HEK293 (cell line): ENCODE results near the gene TTN.
A peak's percentile ranks its signal among the peaks of the same experiment; 100 is the strongest.

Source experiments
- CTCF ChIA-PET: fragments of 350-600 bp; formaldehyde crosslinking; extraction: SDS; loops from one replicate; lab custom pipeline; 2021; ENCODE audit warnings: antibody characterized with exemption; lab: Yijun Ruan, JAX
- POLR2A ChIA-PET: fragments of 300-600 bp; formaldehyde crosslinking; extraction: SDS; loops from one replicate; lab custom pipeline; 2020; ENCODE audit warnings: antibody characterized with exemption, inconsistent platforms; lab: Yijun Ruan, JAX
- H3K27ac ChIP-seq: fragments of 200-500 bp; sonication (Bioruptor generic); 2 replicates; pipeline ENCODE4 v1.5.1; 2014; ENCODE audit warnings: low read depth, low read length, control low read depth, inconsistent platforms; ENCODE audit errors: extremely low read depth
- H3K36me3 ChIP-seq, 2 experiments: fragments of 200-500 bp in 1 of 2; sonication (Bioruptor generic) in 1 of 2; 1 replicate in 1 of 2; 2 replicates in 1 of 2; pipeline ENCODE4 v1.5.1; 2014 to 2017; ENCODE audit warnings: inconsistent platforms in 2 of 2, low read length in 2 of 2; ENCODE audit not compliant: control insufficient read depth in 2 of 2, insufficient read depth in 1 of 2
- H3K4me1 ChIP-seq: fragments of 200-500 bp; sonication (Bioruptor generic); 2 replicates; pipeline ENCODE4 v1.5.1; 2014; ENCODE audit warnings: mild to moderate bottlenecking, low read length, inconsistent platforms; ENCODE audit not compliant: control insufficient read depth, insufficient read depth
- H3K4me3 ChIP-seq: 2 replicates; pipeline ENCODE4 v1.5.1; 2011; ENCODE audit warnings: low read depth, mild to moderate bottlenecking, control low read depth, low read length, moderate library complexity
- H3K9me3 ChIP-seq: fragments of 200-500 bp; sonication (Bioruptor generic); 2 replicates; pipeline ENCODE4 v1.5.1; 2014; ENCODE audit warnings: low read depth, low read length, inconsistent platforms; ENCODE audit not compliant: control insufficient read depth, insufficient read depth
- EGR2 ChIP-seq: fragments of 450-650 bp; formaldehyde crosslinking; IDR thresholded peaks from 2 replicates; pipeline ENCODE4 v1.5.1; 2016; ENCODE audit warnings: low read depth, missing biosample characterization, missing genetic modification characterization
- GLI2 ChIP-seq: fragments of 450-650 bp; formaldehyde crosslinking; IDR thresholded peaks from 2 replicates; pipeline ENCODE4; 2017; ENCODE audit warnings: missing biosample characterization, missing genetic modification characterization, low read depth, borderline replicate concordance
- INSM2 ChIP-seq: fragments of 450-650 bp; formaldehyde crosslinking; IDR thresholded peaks from 2 replicates; pipeline ENCODE4 v1.5.1; 2016; ENCODE audit warnings: missing biosample characterization, missing genetic modification characterization
- KLF16 ChIP-seq: fragments of 450-650 bp; formaldehyde crosslinking; IDR thresholded peaks from 2 replicates; pipeline ENCODE4 v1.5.1; 2017; ENCODE audit warnings: missing biosample characterization, missing genetic modification characterization
- MYNN ChIP-seq: fragments of 450-650 bp; formaldehyde crosslinking; IDR thresholded peaks from 2 replicates; pipeline ENCODE4 v1.5.1; 2016; ENCODE audit warnings: missing biosample characterization, missing genetic modification characterization, borderline replicate concordance
- MZF1 ChIP-seq: fragments of 450-650 bp; formaldehyde crosslinking; IDR thresholded peaks from 2 replicates; pipeline ENCODE4 v1.5.1; 2017; ENCODE audit warnings: missing biosample characterization, missing genetic modification characterization, borderline replicate concordance
- YY2 ChIP-seq: fragments of 450-650 bp; formaldehyde crosslinking; IDR thresholded peaks from 2 replicates; pipeline ENCODE4 v1.5.1; 2016; ENCODE audit warnings: missing biosample characterization, missing genetic modification characterization
- ZBTB21 ChIP-seq: fragments of 450-650 bp; formaldehyde crosslinking; IDR thresholded peaks from 2 replicates; pipeline ENCODE4 v1.5.1; 2017; ENCODE audit warnings: missing biosample characterization, missing genetic modification characterization
- ZNF157 ChIP-seq: fragments of 450-650 bp; formaldehyde crosslinking; IDR thresholded peaks from 2 replicates; pipeline ENCODE4 v1.5.1; 2016; ENCODE audit warnings: missing biosample characterization, missing genetic modification characterization
- ZNF184 ChIP-seq: fragments of 450-650 bp; IDR thresholded peaks from 2 replicates; pipeline ENCODE4 v1.5.1; 2018; ENCODE audit warnings: missing biosample characterization, mild to moderate bottlenecking, missing genetic modification characterization
- ZNF2 ChIP-seq: fragments of 450-650 bp; formaldehyde crosslinking; IDR thresholded peaks from 2 replicates; pipeline ENCODE4 v1.5.1; 2016; ENCODE audit warnings: missing biosample characterization, missing genetic modification characterization
- ZNF214 ChIP-seq: fragments of 450-650 bp; formaldehyde crosslinking; IDR thresholded peaks from 2 replicates; pipeline ENCODE4 v1.5.1; 2017; ENCODE audit warnings: missing biosample characterization, mild to moderate bottlenecking, missing genetic modification characterization, borderline replicate concordance
- ZNF366 ChIP-seq: fragments of 450-650 bp; formaldehyde crosslinking; conservative IDR thresholded peaks from 2 replicates; pipeline ENCODE4 v1.5.1; 2016; ENCODE audit warnings: missing biosample characterization, missing genetic modification characterization
- ZNF416 ChIP-seq: fragments of 450-650 bp; formaldehyde crosslinking; IDR thresholded peaks from 2 replicates; pipeline ENCODE4 v1.5.1; 2016; ENCODE audit warnings: missing biosample characterization, missing genetic modification characterization
- ZNF488 ChIP-seq: fragments of 450-650 bp; formaldehyde crosslinking; IDR thresholded peaks from 2 replicates; pipeline ENCODE4 v1.5.1; 2016; ENCODE audit warnings: missing biosample characterization, missing genetic modification characterization
- ZNF501 ChIP-seq: fragments of 450-650 bp; formaldehyde crosslinking; IDR thresholded peaks from 2 replicates; pipeline ENCODE4 v1.5.1; 2016; ENCODE audit warnings: missing biosample characterization, missing genetic modification characterization
- ZNF510 ChIP-seq: fragments of 450-650 bp; formaldehyde crosslinking; IDR thresholded peaks from 2 replicates; pipeline ENCODE4 v1.5.1; 2018; ENCODE audit warnings: mild to moderate bottlenecking, missing genetic modification characterization, missing biosample characterization; ENCODE audit not compliant: insufficient replicate concordance
- ZNF529 ChIP-seq: fragments of 450-650 bp; formaldehyde crosslinking; IDR thresholded peaks from 2 replicates; pipeline ENCODE4 v1.5.1; 2017; ENCODE audit warnings: missing genetic modification characterization, missing biosample characterization; ENCODE audit not compliant: insufficient replicate concordance
- ZNF558 ChIP-seq: fragments of 450-650 bp; formaldehyde crosslinking; IDR thresholded peaks from 2 replicates; pipeline ENCODE4 v1.5.1; 2016; ENCODE audit warnings: missing biosample characterization, missing genetic modification characterization
- ZNF561 ChIP-seq: fragments of 450-650 bp; IDR thresholded peaks from 2 replicates; pipeline ENCODE4 v1.5.1; 2018; ENCODE audit warnings: missing biosample characterization, missing genetic modification characterization, borderline replicate concordance
- ZNF596 ChIP-seq: fragments of 450-650 bp; IDR thresholded peaks from 2 replicates; pipeline ENCODE4 v1.5.0; 2018; ENCODE audit warnings: missing biosample characterization, mild to moderate bottlenecking, missing genetic modification characterization, moderate library complexity
- ZNF629 ChIP-seq: fragments of 450-650 bp; formaldehyde crosslinking; IDR thresholded peaks from 2 replicates; pipeline ENCODE4 v1.5.1; 2017; ENCODE audit warnings: missing biosample characterization, missing genetic modification characterization
- ZNF654 ChIP-seq: fragments of 450-650 bp; formaldehyde crosslinking; IDR thresholded peaks from 2 replicates; pipeline ENCODE4 v1.5.1; 2016; ENCODE audit warnings: low read depth, missing biosample characterization, missing genetic modification characterization
- ZNF658 ChIP-seq: fragments of 450-650 bp; formaldehyde crosslinking; IDR thresholded peaks from 2 replicates; pipeline ENCODE4; 2016; ENCODE audit warnings: missing biosample characterization, missing genetic modification characterization
- ZNF660 ChIP-seq: fragments of 450-650 bp; IDR thresholded peaks from 2 replicates; pipeline ENCODE4 v1.5.1; 2018; ENCODE audit warnings: missing biosample characterization, mild to moderate bottlenecking, missing genetic modification characterization
- ZNF677 ChIP-seq: fragments of 450-650 bp; IDR thresholded peaks from 2 replicates; pipeline ENCODE4 v1.5.0; 2018; ENCODE audit warnings: missing biosample characterization, mild to moderate bottlenecking, missing genetic modification characterization, moderate library complexity
- ZSCAN30 ChIP-seq: fragments of 450-650 bp; IDR thresholded peaks from 2 replicates; pipeline ENCODE4 v1.5.1; 2018; ENCODE audit warnings: missing biosample characterization, mild to moderate bottlenecking, missing genetic modification characterization, moderate library complexity
- ZXDB ChIP-seq: fragments of 450-650 bp; formaldehyde crosslinking; IDR thresholded peaks from 2 replicates; pipeline ENCODE4 v1.5.1; 2016; ENCODE audit warnings: missing biosample characterization, missing genetic modification characterization
- TF ChIP-seq, protein P1 (sequence below): fragments of 450-650 bp; formaldehyde crosslinking; IDR thresholded peaks from 2 replicates; pipeline ENCODE4 v1.5.1; 2017; ENCODE audit warnings: missing biosample characterization, missing genetic modification characterization
- TF ChIP-seq, protein P2 (sequence below): fragments of 450-650 bp; formaldehyde crosslinking; IDR thresholded peaks from 2 replicates; pipeline ENCODE4 v1.5.1; 2017; ENCODE audit warnings: missing biosample characterization, missing genetic modification characterization
- TF ChIP-seq, protein P3 (sequence below): fragments of 450-650 bp; IDR thresholded peaks from 2 replicates; pipeline ENCODE4 v1.5.1; 2018; ENCODE audit warnings: missing biosample characterization, mild to moderate bottlenecking, missing genetic modification characterization

The TTN gene

GRCh38 chr2:178484245-178485041 lies 322.8 kb downstream of the TTN start:
- Histone ChIP-seq H3K27ac (no peak overlapping the region), H3K4me3 (no peak overlapping the region; the same call in 1 of the 2 replicates), H3K4me1 (peaks cover 18% of the 10 kb centered on the region), H3K9me3 (no peaks in the 10 kb centered on the region), H3K36me3 (peaks cover 0 to 17% of the 10 kb centered on the region in 2 experiments; a peak in 2 of 3 replicates)
- ChIA-PET POLR2A (interaction anchor here (0.5 to 0.9 kb wide), 2 partner anchors 10 to 33 kb away, joined by 3 to 6 read pairs; partner anchors contain the start of genes PJVK and PRKRA), CTCF (no interaction called here)
- TF ChIP-seq ZNF629 (tag by site-specific recombination) (peak; percentile 86), ZNF654 (tag by site-specific recombination) (no peak), YY2 (tag by site-specific recombination) (no peak), ZSCAN30 (tag by site-specific recombination) (peak; percentile 38; the same call in 1 of the 2 replicates), KLF16 (tag by site-specific recombination) (0 out of 2 replicates have a peak, but pooled peaks have one; percentile 32), ZBTB21 (tag by site-specific recombination) (0 out of 2 replicates have a peak, but pooled peaks have one; percentile 23), ZNF596 (tag by site-specific recombination) (peak; percentile 55), ZNF157 (tag by site-specific recombination) (no peak), ZNF501 (tag by site-specific recombination) (no peak), EGR2 (tag by site-specific recombination) (no peak), ZNF416 (no peak), ZNF214 (tag by site-specific recombination) (peak; percentile 83; the same call in 1 of the 2 replicates), MYNN (tag by site-specific recombination) (peak; percentile 84), ZNF184 (tag by site-specific recombination) (peak; percentile 98), ZNF561 (peak; percentile 97), ZNF510 (peak; percentile 40), ZNF558 (tag by site-specific recombination) (0 out of 2 replicates have a peak, but pooled peaks have one; percentile 49), ZNF677 (peak; percentile 71), ZNF660 (tag by site-specific recombination) (peak; percentile 99), ZNF658 (tag by site-specific recombination) (no peak), ZNF366 (peak; percentile 54), ZNF2 (tag by site-specific recombination) (0 out of 2 replicates have a peak, but pooled peaks have one; percentile 40), INSM2 (tag by site-specific recombination) (peak; percentile 64; the same call in 1 of the 2 replicates), MZF1 (tag by site-specific recombination) (peak; percentile 74; the same call in 1 of the 2 replicates), GLI2 (tag by site-specific recombination) (peak; percentile 86), ZXDB (tag by site-specific recombination) (peak; percentile 62; the same call in 1 of the 2 replicates), ZNF488 (tag by site-specific recombination) (no peak), ZNF529 (tag by site-specific recombination) (peak; percentile 80)
- TF ChIP-seq, protein P1, sequence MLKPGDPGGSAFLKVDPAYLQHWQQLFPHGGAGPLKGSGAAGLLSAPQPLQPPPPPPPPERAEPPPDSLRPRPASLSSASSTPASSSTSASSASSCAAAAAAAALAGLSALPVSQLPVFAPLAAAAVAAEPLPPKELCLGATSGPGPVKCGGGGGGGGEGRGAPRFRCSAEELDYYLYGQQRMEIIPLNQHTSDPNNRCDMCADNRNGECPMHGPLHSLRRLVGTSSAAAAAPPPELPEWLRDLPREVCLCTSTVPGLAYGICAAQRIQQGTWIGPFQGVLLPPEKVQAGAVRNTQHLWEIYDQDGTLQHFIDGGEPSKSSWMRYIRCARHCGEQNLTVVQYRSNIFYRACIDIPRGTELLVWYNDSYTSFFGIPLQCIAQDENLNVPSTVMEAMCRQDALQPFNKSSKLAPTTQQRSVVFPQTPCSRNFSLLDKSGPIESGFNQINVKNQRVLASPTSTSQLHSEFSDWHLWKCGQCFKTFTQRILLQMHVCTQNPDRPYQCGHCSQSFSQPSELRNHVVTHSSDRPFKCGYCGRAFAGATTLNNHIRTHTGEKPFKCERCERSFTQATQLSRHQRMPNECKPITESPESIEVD: peak; percentile 67
- TF ChIP-seq, protein P2, sequence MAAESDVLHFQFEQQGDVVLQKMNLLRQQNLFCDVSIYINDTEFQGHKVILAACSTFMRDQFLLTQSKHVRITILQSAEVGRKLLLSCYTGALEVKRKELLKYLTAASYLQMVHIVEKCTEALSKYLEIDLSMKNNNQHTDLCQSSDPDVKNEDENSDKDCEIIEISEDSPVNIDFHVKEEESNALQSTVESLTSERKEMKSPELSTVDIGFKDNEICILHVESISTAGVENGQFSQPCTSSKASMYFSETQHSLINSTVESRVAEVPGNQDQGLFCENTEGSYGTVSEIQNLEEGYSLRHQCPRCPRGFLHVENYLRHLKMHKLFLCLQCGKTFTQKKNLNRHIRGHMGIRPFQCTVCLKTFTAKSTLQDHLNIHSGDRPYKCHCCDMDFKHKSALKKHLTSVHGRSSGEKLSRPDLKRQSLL (tag by site-specific recombination): 0 out of 2 replicates have a peak, but pooled peaks have one; percentile 28
- TF ChIP-seq, protein P3, sequence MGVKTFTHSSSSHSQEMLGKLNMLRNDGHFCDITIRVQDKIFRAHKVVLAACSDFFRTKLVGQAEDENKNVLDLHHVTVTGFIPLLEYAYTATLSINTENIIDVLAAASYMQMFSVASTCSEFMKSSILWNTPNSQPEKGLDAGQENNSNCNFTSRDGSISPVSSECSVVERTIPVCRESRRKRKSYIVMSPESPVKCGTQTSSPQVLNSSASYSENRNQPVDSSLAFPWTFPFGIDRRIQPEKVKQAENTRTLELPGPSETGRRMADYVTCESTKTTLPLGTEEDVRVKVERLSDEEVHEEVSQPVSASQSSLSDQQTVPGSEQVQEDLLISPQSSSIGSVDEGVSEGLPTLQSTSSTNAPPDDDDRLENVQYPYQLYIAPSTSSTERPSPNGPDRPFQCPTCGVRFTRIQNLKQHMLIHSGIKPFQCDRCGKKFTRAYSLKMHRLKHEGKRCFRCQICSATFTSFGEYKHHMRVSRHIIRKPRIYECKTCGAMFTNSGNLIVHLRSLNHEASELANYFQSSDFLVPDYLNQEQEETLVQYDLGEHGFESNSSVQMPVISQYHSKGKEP (tag by site-specific recombination): peak; percentile 91
